H1 (cell line): ENCODE results near the gene IL19. TPM values are rescaled to one million over a fixed set of nuclear protein-coding genes. Genes with fewer than 3 reads are reported as not detected.

Experiments
- CTCF ChIA-PET: fragments of 300-600 bp; sonication (Branson Sonifier 250); formaldehyde crosslinking; loops from one replicate; lab custom pipeline; 2021; ENCODE audit not compliant: partially characterized antibody; lab: Charles Lee
- POLR2A ChIA-PET: fragments of 300-600 bp; sonication (Branson Sonifier 250); formaldehyde crosslinking; loops from one replicate; lab custom pipeline; 2021; ENCODE audit warnings: inconsistent platforms; ENCODE audit not compliant: partially characterized antibody; lab: Charles Lee
- DNase-seq, 2 experiments: peaks; one replicate each; pipeline versions ENCODE4 v3.0.0 to v3.0.0-alpha.2; 2010 to 2022; ENCODE audit warnings: low spot score in 2 of 2, low read depth in 1 of 2, mixed read lengths in 1 of 2
- FAIRE-seq: peaks from 2 replicates; lab custom pipeline; 2011; peaks lifted over from hg19 to GRCh38; lab: Jason Lieb, UNC
- H2AFZ ChIP-seq: 2 replicates; pipeline ENCODE4 v1.8.1; 2012; ENCODE audit warnings: low read length, inconsistent platforms
- H2AK5ac ChIP-seq: 2 replicates; pipeline ENCODE4 v1.6.1; 2013; ENCODE audit warnings: low read depth, low read length
- H2BK120ac ChIP-seq: replicated peaks from 2 replicates; pipeline ENCODE3; 2013; ENCODE audit warnings: low read depth, low read length, inconsistent platforms
- H2BK12ac ChIP-seq: 2 replicates; pipeline ENCODE4 v1.6.1; 2013; ENCODE audit warnings: low read depth, low read length
- H2BK15ac ChIP-seq: 2 replicates; pipeline ENCODE4 v1.6.1; 2013; ENCODE audit warnings: low read length
- H2BK20ac ChIP-seq: 2 replicates; pipeline ENCODE4 v1.6.1; 2013; ENCODE audit warnings: low read length
- H2BK5ac ChIP-seq: 2 replicates; pipeline ENCODE4 v1.6.1; 2013; ENCODE audit warnings: low read depth, low read length
- H3K14ac ChIP-seq: 2 replicates; pipeline ENCODE4 v1.6.1; 2013; ENCODE audit warnings: inconsistent platforms; ENCODE audit not compliant: insufficient read length
- H3K18ac ChIP-seq: 2 replicates; pipeline ENCODE4 v1.6.1; 2013; ENCODE audit warnings: low read length; ENCODE audit errors: extremely low read depth
- H3K23ac ChIP-seq: 2 replicates; pipeline ENCODE4 v1.6.1; 2013; ENCODE audit warnings: inconsistent platforms; ENCODE audit not compliant: insufficient read length
- H3K23me2 ChIP-seq: 2 replicates; pipeline ENCODE4 v1.6.1; 2013; ENCODE audit warnings: low read depth, low read length
- H3K27ac ChIP-seq: 2 replicates; pipeline ENCODE4 v1.6.1; 2011; ENCODE audit warnings: low read depth, low read length, inconsistent platforms
- H3K27me3 ChIP-seq, 4 experiments: replicated peaks in 1 of 4; 1 replicate in 1 of 4; 2 replicates in 3 of 4; pipeline versions ENCODE4 v1.6.1 to v1.8.1; 2011 to 2013; ENCODE audit warnings: low read length in 3 of 4, mild to moderate bottlenecking in 3 of 4, inconsistent platforms in 2 of 4, mixed read lengths in 2 of 4, moderate library complexity in 1 of 4; ENCODE audit not compliant: control insufficient read depth in 3 of 4, insufficient read depth in 3 of 4; ENCODE audit errors: extremely low read depth in 1 of 4
- H3K36me3 ChIP-seq, 4 experiments: 2 replicates each; pipeline versions ENCODE4 v1.6.1 to v1.8.1; 2011 to 2013; ENCODE audit warnings: mild to moderate bottlenecking in 4 of 4, low read length in 3 of 4, moderate library complexity in 2 of 4, control low read depth in 1 of 4, inconsistent platforms in 1 of 4; ENCODE audit not compliant: insufficient read depth in 4 of 4, control insufficient read depth in 2 of 4
- H3K4ac ChIP-seq: replicated peaks from 2 replicates; pipeline ENCODE3; 2013; ENCODE audit warnings: low read length, low read depth, mixed read lengths, inconsistent platforms; ENCODE audit not compliant: insufficient read length
- H3K4me1 ChIP-seq, 4 experiments: replicated peaks in 1 of 4; 1 replicate in 1 of 4; 2 replicates in 3 of 4; pipeline versions ENCODE4 v1.6.1 to v1.8.1; 2011 to 2013; ENCODE audit warnings: low read length in 3 of 4, inconsistent platforms in 2 of 4, mixed read lengths in 1 of 4; ENCODE audit not compliant: insufficient read depth in 4 of 4, control insufficient read depth in 3 of 4
- H3K4me2 ChIP-seq, 2 experiments: 2 replicates each; pipeline versions ENCODE4 v1.6.1 to v1.8.1; 2011 to 2013; ENCODE audit warnings: low read depth in 2 of 2, low read length in 2 of 2, control low read depth in 1 of 2, inconsistent platforms in 1 of 2, mild to moderate bottlenecking in 1 of 2; ENCODE audit not compliant: insufficient read depth in 1 of 2
- H3K4me3 ChIP-seq, 4 experiments: fragments of 200-600, 300-600 bp in 1 of 4; sonication (generic), shearing (Covaris generic), sonication (Bioruptor Twin) in 1 of 4; 2 replicates each; pipeline versions ENCODE4 v1.5.1 to v1.8.1; 2011 to 2016; ENCODE audit warnings: low read length in 4 of 4, low read depth in 3 of 4, control low read depth in 2 of 4, inconsistent platforms in 2 of 4, mild to moderate bottlenecking in 2 of 4, mixed read lengths in 1 of 4, moderate library complexity in 1 of 4; ENCODE audit not compliant: insufficient read depth in 2 of 4; ENCODE audit errors: extremely low read depth in 1 of 4
- H3K56ac ChIP-seq: replicated peaks from 2 replicates; pipeline ENCODE3; 2013; ENCODE audit warnings: low read depth, mild to moderate bottlenecking, mixed read lengths, low read length, inconsistent platforms; ENCODE audit not compliant: insufficient read length
- H3K79me1 ChIP-seq: 2 replicates; pipeline ENCODE4 v1.6.1; 2013; ENCODE audit warnings: low read depth, low read length, control low read depth
- H3K79me2 ChIP-seq, 2 experiments: 2 replicates each; pipeline versions ENCODE4 v1.6.1 to v1.8.1; 2012 to 2013; ENCODE audit warnings: low read length in 2 of 2, mild to moderate bottlenecking in 2 of 2, inconsistent platforms in 1 of 2; ENCODE audit not compliant: insufficient read depth in 2 of 2, control insufficient read depth in 1 of 2
- H3K9ac ChIP-seq, 4 experiments: replicated peaks in 1 of 4; 1 replicate in 1 of 4; 2 replicates in 3 of 4; pipeline versions ENCODE4 v1.6.1 to v1.8.1; 2011 to 2013; ENCODE audit warnings: low read depth in 3 of 4, low read length in 3 of 4, control low read depth in 2 of 4, mild to moderate bottlenecking in 2 of 4, moderate library complexity in 2 of 4, inconsistent platforms in 1 of 4; ENCODE audit errors: extremely low read depth in 1 of 4
- H3K9me3 ChIP-seq, 2 experiments: 2 replicates each; pipeline versions ENCODE4 v1.6.1 to v1.8.1; 2012 to 2013; ENCODE audit warnings: mild to moderate bottlenecking in 2 of 2, moderate library complexity in 2 of 2, control low read depth in 1 of 2, inconsistent platforms in 1 of 2, low read depth in 1 of 2, low read length in 1 of 2, mixed read lengths in 1 of 2; ENCODE audit not compliant: insufficient read depth in 2 of 2
- H4K20me1 ChIP-seq, 2 experiments: replicated peaks in 1 of 2; 2 replicates each; pipeline versions ENCODE3 to v1.8.1; 2011 to 2013; ENCODE audit warnings: inconsistent platforms in 2 of 2, low read length in 2 of 2, mild to moderate bottlenecking in 1 of 2; ENCODE audit not compliant: insufficient read depth in 2 of 2, control insufficient read depth in 1 of 2
- H4K5ac ChIP-seq: 2 replicates; pipeline ENCODE4 v1.6.1; 2013; ENCODE audit warnings: low read length, low read depth, mixed read lengths, inconsistent platforms; ENCODE audit not compliant: insufficient read length
- H4K8ac ChIP-seq: 2 replicates; pipeline ENCODE4 v1.8.0; 2013; ENCODE audit warnings: mild to moderate bottlenecking, moderate library complexity, low read length, inconsistent platforms; ENCODE audit not compliant: insufficient read depth; ENCODE audit errors: extremely low read depth
- H4K91ac ChIP-seq: replicated peaks from 2 replicates; pipeline ENCODE3; 2013; ENCODE audit warnings: low read length, mixed read lengths, inconsistent platforms; ENCODE audit not compliant: insufficient read length
- ATF2 ChIP-seq: IDR thresholded peaks from 2 replicates; pipeline ENCODE4 v1.6.1; 2012; ENCODE audit warnings: low read length, inconsistent platforms
- BRCA1 ChIP-seq: IDR thresholded peaks from 2 replicates; pipeline ENCODE4 v1.6.1; 2012; ENCODE audit warnings: low read depth, low read length, improper control_type of control experiment
- JUN ChIP-seq: IDR thresholded peaks from 2 replicates; pipeline ENCODE4 v1.6.1; 2011; ENCODE audit warnings: low read depth, mild to moderate bottlenecking, improper control_type of control experiment, low read length
- KDM1A ChIP-seq: fragments of 200-600, 300-600 bp; sonication (generic); IDR thresholded peaks from 2 replicates; pipeline ENCODE4 v1.7.1; 2016; ENCODE audit warnings: mild to moderate bottlenecking, low read length, borderline replicate concordance
- PHF8 ChIP-seq: fragments of 200-600 bp; sonication (generic); conservative IDR thresholded peaks from 2 replicates; pipeline ENCODE4 v1.7.1; 2012; ENCODE audit warnings: low read depth, mild to moderate bottlenecking, inconsistent platforms, low read length, moderate library complexity
- SIN3A ChIP-seq, 2 experiments: IDR thresholded peaks in 1 of 2; conservative IDR thresholded peaks in 1 of 2; 2 replicates each; pipeline ENCODE4 v1.6.1; 2011 to 2012; ENCODE audit warnings: low read length in 2 of 2, improper control_type of control experiment in 1 of 2, low read depth in 1 of 2, mild to moderate bottlenecking in 1 of 2
- SUZ12 ChIP-seq: fragments of 200-600 bp; sonication (generic); IDR thresholded peaks from 2 replicates; pipeline ENCODE4 v1.6.1; 2012; ENCODE audit warnings: mild to moderate bottlenecking, inconsistent platforms, low read length, moderate library complexity, mixed read lengths
- TAF7 ChIP-seq: optimal IDR thresholded peaks from 2 replicates; pipeline ENCODE3; 2011; ENCODE audit warnings: low read depth, mild to moderate bottlenecking, inconsistent platforms, low read length, moderate library complexity, borderline replicate concordance
- WGBS, 2 experiments: shearing (Covaris generic) in 1 of 2; methylation state at CpG; one replicate each; pipeline versions ENCODE4 v1.1.6 to v1.1.7; 2013 to 2015; ENCODE audit warnings: low lambda C conversion rate in 2 of 2, mixed read lengths in 2 of 2, inconsistent platforms in 1 of 2, low coverage in 1 of 2, missing lambda C conversion rate in 1 of 2; ENCODE audit not compliant: insufficient replicate concordance in 2 of 2, insufficient coverage in 1 of 2, insufficient read length in 1 of 2; ENCODE audit errors: extremely low coverage in 1 of 2, missing lambda C conversion rate in 1 of 2; 5-methylcytosine and 5-hydroxymethylcytosine counted together
- polyA plus RNA-seq, 7 experiments: library from polyadenylated mRNA; depleted of rRNA in 3 of 7; stranded (reverse) in 5 of 7; unstranded in 2 of 7; fragments of >200 nt in 5 of 7; fragments of 200-250 nt in 2 of 7; gene quantifications; 1 replicate in 5 of 7; 2 replicates in 1 of 7; 4 replicates in 1 of 7; pipeline versions ENCODE4 v1.2.1 to v1.2.3, GENCODE V29; 2011 to 2013; ENCODE audit warnings: missing spikeins in 2 of 7, mixed read lengths in 2 of 7
- total RNA-seq: library from RNA; stranded (reverse); fragmentation: NEBNext Ultra II Directional; extraction: Animal tissue kit (Norgen Biotek cat#: 25700); gene quantifications from 2 replicates; pipeline ENCODE4 v1.2.1, GENCODE V29; 2021

The IL19 gene
- total and polyA plus RNA-seq, 2 of the 8 experiments (the other 6 are each of a cell fraction or from before 2014, with no cell fraction given), result not detected

GRCh38 chr1:206868264-206868663, 97.7 kb downstream of the IL19 start:
- no peak overlapping the region for H2AFZ ChIP-seq
- H3K4me3 ChIP-seq, result no peak overlapping the region
- no peak overlapping the region for H2BK12ac ChIP-seq
- POLR2A ChIA-PET, result no interaction called here
- no peak overlapping the region for H2AK5ac ChIP-seq
- H2BK5ac ChIP-seq, result no peak overlapping the region
- no peaks in the 10 kb centered on the region for H3K79me2 ChIP-seq
- no peaks in the 10 kb centered on the region for H3K4me1 ChIP-seq
- H3K27ac ChIP-seq, result no peak overlapping the region
- 76% methylated on average over 1 of the region's 1 CpG; no CpG with 5 or more reads in 1 of the 2 experiments for WGBS, 2 experiments
- H3K36me3 ChIP-seq, result no peaks in the 10 kb centered on the region
- no peak overlapping the region for H2BK15ac ChIP-seq
- H3K18ac ChIP-seq, result no peak overlapping the region
- TF ChIP-seq KDM1A (no peak), SIN3A (conservative IDR thresholded peaks at IDR 0.05 in 1 of 2, IDR thresholded peaks at IDR 0.05 in 1 of 2; ENCODE audit: low read depth in 1 of 2, low read length in 2 of 2) (no peak), BRCA1 (no peak), ATF2 (no peak), TAF7 (no peak), PHF8 (no peak), JUN (no peak), SUZ12 (no peak)
- H4K91ac ChIP-seq, result no peak overlapping the region
- no peaks in the 10 kb centered on the region for H3K23me2 ChIP-seq
- H3K23ac ChIP-seq, result no peak overlapping the region
- no peak for DNase-seq
- H3K4me2 ChIP-seq, result no peak overlapping the region
- H2BK120ac ChIP-seq, result no peak overlapping the region
- H3K27me3 ChIP-seq, result peaks cover 0 to 2% (median 0%) of the 10 kb centered on the region in 4 experiments; a peak in 2 of 7 replicates
- H3K56ac ChIP-seq, result no peak overlapping the region
- no peaks in the 10 kb centered on the region for H4K20me1 ChIP-seq
- no peak overlapping the region for H4K5ac ChIP-seq
- no peak overlapping the region for H3K4ac ChIP-seq
- CTCF ChIA-PET, result interaction anchor here (0.9 to 5.7 kb wide), 10 partner anchors 9 to 64 kb away, joined by 3 to 49 read pairs (median 6); no protein-coding TSS in a partner anchor
- no peak overlapping the region for H2BK20ac ChIP-seq
- H3K9ac ChIP-seq, result no peak overlapping the region
- H3K14ac ChIP-seq, result no peak overlapping the region
- H4K8ac ChIP-seq, result no peak overlapping the region
- FAIRE-seq, result no peak
- no peaks in the 10 kb centered on the region for H3K9me3 ChIP-seq
- no peaks in the 10 kb centered on the region for H3K79me1 ChIP-seq
